Bronchial epithelial cell (primary cell): ENCODE data around the gene RASL11A. TPM values are rescaled to one million over a fixed set of nuclear protein-coding genes. Genes with fewer than 3 reads are reported as not detected.
A peak's percentile ranks its signal among the peaks of the same experiment; 100 is the strongest.
"Not testable (repeated sequence)": the region's sequence is repeated elsewhere in the genome, so short reads cannot be mapped to it uniquely, and the experiment has no call there.

Experiments
- DNase-seq: peaks from one replicate; pipeline ENCODE4 v3.0.0-alpha.2; 2010; ENCODE audit warnings: low read depth
- FAIRE-seq: peaks from 2 replicates; lab custom pipeline; 2011; peaks lifted over from hg19 to GRCh38; lab: Jason Lieb, UNC
- H3K27me3 ChIP-seq: 2 replicates; pipeline ENCODE4 v1.5.1; 2011; ENCODE audit warnings: low read length; ENCODE audit not compliant: control insufficient read depth, insufficient read depth
- H3K36me3 ChIP-seq: 2 replicates; pipeline ENCODE4 v1.5.1; 2011; ENCODE audit warnings: low read length; ENCODE audit not compliant: control insufficient read depth, insufficient read depth
- H3K4me3 ChIP-seq: 2 replicates; pipeline ENCODE4 v1.5.1; 2011; ENCODE audit warnings: mild to moderate bottlenecking, low read depth, low read length, control low read depth
- total RNA-seq: library from RNA; depleted of rRNA; stranded (reverse); fragments of >200 nt; gene quantifications from 2 replicates; pipeline ENCODE4 v1.2.1, GENCODE V29; 2014
- TF ChIP-seq, protein P1 (sequence below): IDR thresholded peaks from 2 replicates; pipeline ENCODE4 v1.5.1; 2011; ENCODE audit warnings: mild to moderate bottlenecking, moderate library complexity, low read length, control low read depth, inconsistent platforms; ENCODE audit not compliant: insufficient read depth, severe bottlenecking

The RASL11A gene
- total RNA-seq, 1 donor from 2014 or later = 1.1 TPM

DNA sequence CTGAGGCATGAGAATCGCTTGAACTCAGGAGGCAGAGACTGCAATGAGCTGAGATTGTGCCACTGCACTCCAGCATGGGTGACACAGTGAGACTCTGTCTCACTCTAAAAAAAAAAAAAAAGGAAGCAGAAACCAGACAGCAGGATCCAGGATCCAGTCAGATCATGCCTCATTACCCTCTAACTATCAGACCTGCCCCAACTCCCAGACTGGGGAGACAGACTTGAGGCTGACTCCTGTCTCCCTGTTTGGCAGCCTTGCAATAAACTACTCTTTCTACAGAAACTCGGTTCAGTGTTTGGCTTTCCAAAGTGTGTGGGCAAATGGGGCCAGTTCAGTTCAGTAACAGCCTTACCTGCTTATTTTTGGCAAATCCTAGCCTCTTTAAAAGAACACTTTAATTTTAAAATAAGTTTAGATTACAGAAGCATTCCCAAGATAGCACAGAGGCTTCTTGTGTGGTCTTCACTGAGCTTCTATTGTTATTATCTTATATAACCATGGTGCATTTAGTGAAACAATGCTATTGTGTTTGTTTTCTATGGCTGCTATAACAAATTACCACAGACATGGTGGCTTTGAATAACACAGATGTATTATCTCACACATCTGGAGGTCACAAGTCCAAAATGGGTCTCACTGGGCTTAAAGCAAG, 18.5 kb downstream of the RASL11A start:
- no peak overlapping the region for H3K4me3 ChIP-seq
- DNase-seq (no peak), FAIRE-seq (no peak)
- TF ChIP-seq, protein P1, sequence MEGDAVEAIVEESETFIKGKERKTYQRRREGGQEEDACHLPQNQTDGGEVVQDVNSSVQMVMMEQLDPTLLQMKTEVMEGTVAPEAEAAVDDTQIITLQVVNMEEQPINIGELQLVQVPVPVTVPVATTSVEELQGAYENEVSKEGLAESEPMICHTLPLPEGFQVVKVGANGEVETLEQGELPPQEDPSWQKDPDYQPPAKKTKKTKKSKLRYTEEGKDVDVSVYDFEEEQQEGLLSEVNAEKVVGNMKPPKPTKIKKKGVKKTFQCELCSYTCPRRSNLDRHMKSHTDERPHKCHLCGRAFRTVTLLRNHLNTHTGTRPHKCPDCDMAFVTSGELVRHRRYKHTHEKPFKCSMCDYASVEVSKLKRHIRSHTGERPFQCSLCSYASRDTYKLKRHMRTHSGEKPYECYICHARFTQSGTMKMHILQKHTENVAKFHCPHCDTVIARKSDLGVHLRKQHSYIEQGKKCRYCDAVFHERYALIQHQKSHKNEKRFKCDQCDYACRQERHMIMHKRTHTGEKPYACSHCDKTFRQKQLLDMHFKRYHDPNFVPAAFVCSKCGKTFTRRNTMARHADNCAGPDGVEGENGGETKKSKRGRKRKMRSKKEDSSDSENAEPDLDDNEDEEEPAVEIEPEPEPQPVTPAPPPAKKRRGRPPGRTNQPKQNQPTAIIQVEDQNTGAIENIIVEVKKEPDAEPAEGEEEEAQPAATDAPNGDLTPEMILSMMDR = no peak
- no peaks in the 10 kb centered on the region for H3K27me3 ChIP-seq
- no peaks in the 10 kb centered on the region for H3K36me3 ChIP-seq

DNA sequence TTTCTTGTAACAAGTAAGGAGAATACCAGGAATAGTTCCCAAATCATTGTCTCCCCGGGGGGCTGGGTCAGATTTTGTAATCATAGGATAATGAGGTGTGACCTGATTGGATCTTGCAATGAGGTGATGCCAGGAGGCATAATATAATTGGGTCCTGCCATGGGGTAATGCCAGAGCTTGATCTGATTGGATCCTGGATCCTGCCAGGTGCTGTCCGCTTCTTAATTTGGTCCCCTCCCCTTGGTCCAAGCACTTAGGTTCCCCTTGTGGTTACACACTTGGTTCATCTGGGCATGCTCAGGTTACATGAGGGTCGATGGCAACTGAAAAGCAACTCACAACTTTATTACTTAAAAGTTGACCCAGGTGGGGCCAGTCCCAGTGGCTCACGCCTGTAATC, 20.1 kb downstream of the RASL11A start:
- Histone ChIP-seq H3K36me3 (no peaks in the 10 kb centered on the region), H3K27me3 (peaks cover 2% of the 10 kb centered on the region), H3K4me3 (no peak overlapping the region)
- no peak for DNase-seq
- TF ChIP-seq, protein P1 = no peak
- no peak for FAIRE-seq

DNA sequence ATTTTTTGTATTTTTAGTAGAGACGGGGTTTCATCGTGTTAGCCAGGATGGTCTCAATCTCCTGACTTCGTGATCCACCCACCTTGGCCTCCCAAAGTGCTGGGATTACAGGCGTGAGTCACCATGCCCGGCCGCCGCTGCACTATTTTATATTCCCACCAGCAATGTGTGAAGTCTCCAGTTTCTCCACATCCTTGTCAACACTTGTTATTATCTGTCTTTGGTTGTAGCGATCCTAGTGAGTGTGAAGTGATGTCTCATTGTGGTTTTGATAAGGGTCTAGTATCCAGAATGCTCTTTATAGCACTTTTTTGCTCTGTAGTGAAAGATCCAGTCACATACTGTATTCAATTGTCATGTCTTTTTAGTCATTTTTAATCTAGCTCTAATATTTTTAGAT, 21.3 kb downstream of the RASL11A start:
- H3K36me3 ChIP-seq, H3K27me3 ChIP-seq, FAIRE-seq, H3K4me3 ChIP-seq, DNase-seq: not testable (repeated sequence)

DNA sequence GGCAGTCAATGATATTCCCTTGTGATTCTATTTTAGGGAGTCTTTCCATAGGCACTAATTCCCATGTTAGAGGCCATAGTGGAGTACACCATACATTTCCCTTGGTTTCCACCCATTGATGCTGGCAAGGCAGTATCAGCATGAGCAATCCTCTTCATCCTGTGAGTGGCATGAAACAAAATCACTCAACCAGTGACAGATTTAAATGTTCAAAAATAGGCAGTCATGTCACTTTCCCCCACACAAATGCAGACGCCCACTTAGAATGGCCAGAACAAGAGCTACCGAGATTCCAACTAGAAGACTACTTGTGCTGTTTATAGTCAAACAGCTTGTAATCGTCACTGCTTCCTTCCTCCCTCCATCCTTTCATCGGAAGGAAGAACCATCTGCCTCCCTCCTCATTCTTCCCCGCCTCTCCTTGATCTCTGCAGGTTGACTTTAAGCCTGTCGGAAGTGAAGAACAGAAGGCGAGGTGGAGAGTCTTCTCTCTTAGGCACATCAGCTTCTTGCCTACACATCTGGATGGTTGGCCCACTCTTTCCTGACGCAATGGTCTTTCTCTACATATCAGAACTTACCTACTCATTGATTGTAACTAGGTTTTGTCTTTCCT, 22.6 kb downstream of the RASL11A start:
- peak; percentile 40 for FAIRE-seq
- TF ChIP-seq, protein P1 = no peak

DNA sequence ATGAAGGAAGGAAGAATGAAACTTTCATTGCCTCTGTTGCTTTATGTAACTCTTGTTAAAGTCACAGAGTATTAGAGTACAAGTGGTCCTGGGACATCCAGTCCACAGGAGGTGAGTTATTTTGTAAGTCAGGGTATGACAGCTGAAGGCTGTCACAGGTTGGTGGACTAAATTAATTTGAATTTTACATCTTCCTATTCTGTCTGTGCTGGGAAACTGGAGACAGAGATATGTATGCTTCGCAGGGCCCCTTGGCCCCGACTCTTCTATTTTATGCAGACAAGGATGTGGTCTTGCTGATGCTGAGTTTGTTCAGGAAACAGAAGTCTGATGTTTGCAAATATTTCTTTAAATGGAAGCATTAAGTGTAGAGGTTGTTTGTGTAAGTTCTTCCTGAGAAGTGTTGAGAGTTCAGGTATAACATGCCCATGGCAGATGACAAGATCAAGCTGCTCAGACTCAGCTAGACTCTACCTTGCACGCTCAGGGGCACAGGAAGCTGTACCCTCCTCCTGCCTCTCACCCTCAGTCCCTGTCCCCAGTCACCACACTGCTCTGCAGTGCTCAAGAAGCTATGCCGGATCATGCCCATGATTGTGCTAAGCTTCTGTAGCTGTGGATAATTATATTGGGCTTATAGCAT, 23.4 kb downstream of the RASL11A start:
- Histone ChIP-seq H3K27me3 (peaks cover 2% of the 10 kb centered on the region), H3K36me3 (no peaks in the 10 kb centered on the region), H3K4me3 (no peak overlapping the region)
- FAIRE-seq = no peak
- TF ChIP-seq, protein P1 = no peak
- DNase-seq = no peak

More for the DNA sequence above, 22.6 kb downstream of the RASL11A start:
- no peaks in the 10 kb centered on the region for H3K36me3 ChIP-seq
- no peak for DNase-seq
- H3K27me3 ChIP-seq = peaks cover 2% of the 10 kb centered on the region
- H3K4me3 ChIP-seq = no peak overlapping the region

DNA sequence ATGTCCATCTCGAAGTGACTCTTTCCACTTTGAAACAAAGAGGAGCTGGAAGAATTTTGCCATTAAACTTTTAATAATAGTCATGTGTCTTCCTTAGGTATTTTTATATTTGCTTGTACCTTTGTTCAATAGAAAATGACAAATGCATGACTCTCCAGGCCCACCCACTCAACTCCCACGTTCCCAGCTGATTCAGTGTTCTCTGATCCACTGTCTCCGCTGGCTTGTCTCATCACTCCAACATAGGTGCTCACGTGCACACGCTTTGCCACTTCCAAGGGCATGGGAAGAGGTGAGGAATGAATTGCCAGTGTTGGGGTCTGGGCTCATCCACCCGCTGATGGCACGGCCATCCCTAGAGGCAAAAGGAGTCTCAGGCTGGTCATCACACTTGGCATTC, 24.5 kb downstream of the RASL11A start:
- no peaks in the 10 kb centered on the region for H3K36me3 ChIP-seq
- TF ChIP-seq, protein P1 = no peak
- no peak overlapping the region for H3K4me3 ChIP-seq
- DNase-seq = no peak
- H3K27me3 ChIP-seq = peaks cover 2% of the 10 kb centered on the region
- peak; percentile 32 for FAIRE-seq
